ENCODE measurements around the gene ARID1B.

ARID1B gene

DNA sequence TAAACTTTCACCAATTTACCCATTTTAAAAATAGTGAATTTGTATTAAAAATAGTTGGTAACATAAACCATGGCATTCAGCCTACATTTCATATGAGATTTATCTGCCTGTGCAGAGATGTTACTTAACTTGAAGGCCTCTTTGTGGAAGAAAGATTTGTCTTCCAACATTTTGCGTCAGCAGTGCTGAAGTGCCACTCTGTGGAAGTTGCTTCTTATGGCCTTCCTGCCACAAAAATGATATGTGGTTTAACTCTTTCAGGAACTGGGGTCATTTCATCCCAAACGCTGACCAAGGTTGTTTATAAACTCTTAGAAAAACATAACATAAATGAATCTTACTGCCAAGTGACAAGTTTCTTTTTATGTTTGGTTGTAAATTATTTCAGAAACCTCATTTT is 246.8 kb downstream of the ARID1B start:
- in situ Hi-C loops (cut with MboI; ENCODE audit: low sequenced_read_pairs, unreplicated experiment): loop anchor here (10.0 kb wide), 1 partner anchor 239 kb away; no protein-coding TSS in a partner anchor
- no peak for DNase-seq (ENCODE audit: low spot score)
- TF ChIP-seq, protein P1, sequence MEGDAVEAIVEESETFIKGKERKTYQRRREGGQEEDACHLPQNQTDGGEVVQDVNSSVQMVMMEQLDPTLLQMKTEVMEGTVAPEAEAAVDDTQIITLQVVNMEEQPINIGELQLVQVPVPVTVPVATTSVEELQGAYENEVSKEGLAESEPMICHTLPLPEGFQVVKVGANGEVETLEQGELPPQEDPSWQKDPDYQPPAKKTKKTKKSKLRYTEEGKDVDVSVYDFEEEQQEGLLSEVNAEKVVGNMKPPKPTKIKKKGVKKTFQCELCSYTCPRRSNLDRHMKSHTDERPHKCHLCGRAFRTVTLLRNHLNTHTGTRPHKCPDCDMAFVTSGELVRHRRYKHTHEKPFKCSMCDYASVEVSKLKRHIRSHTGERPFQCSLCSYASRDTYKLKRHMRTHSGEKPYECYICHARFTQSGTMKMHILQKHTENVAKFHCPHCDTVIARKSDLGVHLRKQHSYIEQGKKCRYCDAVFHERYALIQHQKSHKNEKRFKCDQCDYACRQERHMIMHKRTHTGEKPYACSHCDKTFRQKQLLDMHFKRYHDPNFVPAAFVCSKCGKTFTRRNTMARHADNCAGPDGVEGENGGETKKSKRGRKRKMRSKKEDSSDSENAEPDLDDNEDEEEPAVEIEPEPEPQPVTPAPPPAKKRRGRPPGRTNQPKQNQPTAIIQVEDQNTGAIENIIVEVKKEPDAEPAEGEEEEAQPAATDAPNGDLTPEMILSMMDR (IDR thresholded peaks at IDR 0.05; ENCODE audit: borderline replicate concordance, control extremely low read depth, extremely low read depth, insufficient read depth, missing control alignments): no peak

GRCh38 chr6:157024745-157025144 is 247.6 kb downstream of the ARID1B start:
- in situ Hi-C loops (cut with MboI; ENCODE audit: low sequenced_read_pairs, unreplicated experiment): loop anchor here (10.0 kb wide), 1 partner anchor 240 kb away; no protein-coding TSS in a partner anchor
- no peak for DNase-seq (ENCODE audit: low spot score)
- TF ChIP-seq, protein P1 (IDR thresholded peaks at IDR 0.05; ENCODE audit: borderline replicate concordance, control extremely low read depth, extremely low read depth, insufficient read depth, missing control alignments): no peak

DNA sequence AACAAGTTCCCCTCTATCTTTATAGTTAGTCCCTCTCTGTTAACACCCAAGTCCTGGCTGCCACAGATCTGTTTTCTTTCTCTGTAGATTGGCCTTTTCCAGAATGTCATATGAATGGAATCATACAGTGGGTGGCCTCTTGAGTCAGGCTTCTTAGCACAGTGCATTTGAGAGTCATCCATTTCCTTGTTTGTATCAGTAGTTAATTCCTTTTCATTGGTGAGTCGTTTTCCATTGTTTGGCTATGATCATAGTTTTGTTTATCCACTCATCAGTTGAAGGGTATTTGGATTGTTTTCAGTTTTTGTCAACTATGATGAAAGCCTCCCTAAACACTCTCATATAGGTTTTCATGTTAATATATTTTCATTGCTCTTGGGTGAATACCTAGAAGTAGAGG is 248.3 kb downstream of the ARID1B start:
- TF ChIP-seq, protein P1 (IDR thresholded peaks at IDR 0.05; ENCODE audit: borderline replicate concordance, control extremely low read depth, extremely low read depth, insufficient read depth, missing control alignments): no peak
- DNase-seq (ENCODE audit: low spot score): no peak
- in situ Hi-C loops (cut with MboI; ENCODE audit: low sequenced_read_pairs, unreplicated experiment): loop anchor here (10.0 kb wide), 1 partner anchor 241 kb away; no protein-coding TSS in a partner anchor

DNA sequence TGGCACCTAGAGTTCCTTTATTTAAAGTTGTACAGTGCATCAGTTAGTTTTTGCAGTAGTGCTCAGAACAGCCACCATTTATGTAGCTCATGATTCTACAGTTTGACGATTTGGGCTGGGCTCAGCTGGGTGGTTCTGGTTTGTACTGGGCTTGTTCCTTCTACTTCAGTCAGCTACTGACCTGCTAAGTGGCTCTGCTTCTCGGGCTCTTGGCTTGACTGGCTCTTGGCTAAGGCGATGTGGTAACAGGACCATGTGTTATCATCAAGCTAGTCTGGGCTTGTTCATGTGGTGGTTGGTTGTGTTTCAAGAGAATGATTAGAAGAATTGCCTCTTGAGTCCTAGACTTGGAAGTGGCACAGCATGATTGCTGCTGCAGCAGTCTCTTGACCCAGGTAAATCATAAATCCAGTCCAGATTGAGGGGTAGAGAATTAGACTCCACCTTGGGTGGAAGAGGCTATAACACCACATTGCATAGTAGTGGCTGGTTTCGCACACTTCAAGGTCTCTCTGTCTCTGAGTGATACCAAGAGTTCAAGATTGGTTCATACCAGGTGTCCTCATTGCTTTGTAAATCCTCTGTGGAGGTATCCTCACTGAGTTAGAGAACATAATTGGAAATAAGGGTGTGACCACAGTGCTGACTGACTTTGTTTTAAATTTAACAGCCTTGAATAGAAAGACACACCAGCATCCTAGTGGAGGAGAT is 253.0 kb downstream of the ARID1B start:
- TF ChIP-seq, protein P1 (IDR thresholded peaks at IDR 0.05; ENCODE audit: borderline replicate concordance, control extremely low read depth, extremely low read depth, insufficient read depth, missing control alignments): no peak
- in situ Hi-C loops (cut with MboI; ENCODE audit: low sequenced_read_pairs, unreplicated experiment): loop anchor here (10.0 kb wide), 1 partner anchor 245 kb away; no protein-coding TSS in a partner anchor
- DNase-seq (ENCODE audit: low spot score): no peak

DNA sequence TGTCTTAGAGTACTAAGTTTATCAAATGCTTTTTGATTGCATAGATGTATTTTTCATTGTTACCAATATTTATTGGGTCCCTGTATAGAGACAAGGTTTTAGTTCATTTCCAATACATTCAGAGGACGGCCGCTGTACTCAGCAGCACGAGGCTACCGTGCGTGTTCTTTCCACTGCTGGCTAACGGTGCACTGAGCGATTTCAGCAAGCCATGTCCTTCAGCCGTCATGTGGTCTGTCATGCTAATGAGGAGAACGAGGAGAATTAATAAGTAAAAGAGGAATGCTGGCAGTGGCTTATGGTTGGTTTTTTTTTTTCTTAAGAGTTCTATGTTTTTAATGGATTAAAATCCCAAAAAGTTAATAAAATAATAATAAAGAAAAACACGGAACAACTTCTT is 253.6 kb downstream of the ARID1B start:
- in situ Hi-C loops (cut with MboI; ENCODE audit: low sequenced_read_pairs, unreplicated experiment): no loop called here
- DNase-seq (ENCODE audit: low spot score): no peak
- TF ChIP-seq, protein P1 (IDR thresholded peaks at IDR 0.05; ENCODE audit: borderline replicate concordance, control extremely low read depth, extremely low read depth, insufficient read depth, missing control alignments): no peak

- no peak for DNase-seq (ENCODE audit: low spot score)
- TF ChIP-seq, protein P1 (IDR thresholded peaks at IDR 0.05; ENCODE audit: borderline replicate concordance, control extremely low read depth, extremely low read depth, insufficient read depth, missing control alignments): no peak
- in situ Hi-C loops (cut with MboI; ENCODE audit: low sequenced_read_pairs, unreplicated experiment): no loop called here
Observed at GRCh38 chr6:157032923-157033322, 255.7 kb downstream of the ARID1B start.
